BE2C (cell line): ENCODE data around the gene TXN2.

Source experiments
- DNase-seq: peaks from one replicate; pipeline ENCODE4 v3.0.0-alpha.2; 2020
- H3K27me3 ChIP-seq: fragments of 250-450 bp; sonication (Bioruptor Pico); 2 replicates; pipeline ENCODE4 v1.5.1; 2020; ENCODE audit warnings: mild to moderate bottlenecking
- H3K36me3 ChIP-seq: fragments of 250-450 bp; sonication (Bioruptor Pico); 2 replicates; pipeline ENCODE4 v1.5.1; 2020; ENCODE audit warnings: mild to moderate bottlenecking
- H3K4me1 ChIP-seq: fragments of 250-450 bp; sonication (Bioruptor Pico); 2 replicates; pipeline ENCODE4 v1.5.1; 2020
- H3K4me3 ChIP-seq: 2 replicates; pipeline ENCODE4 v1.5.1; 2011; ENCODE audit warnings: low read depth, low read length
- H3K9me3 ChIP-seq: fragments of 250-450 bp; sonication (Bioruptor Pico); 2 replicates; pipeline ENCODE4 v1.5.1; 2020
- CTCF ChIP-seq: IDR thresholded peaks from 2 replicates; pipeline ENCODE4 v1.5.1; 2012; ENCODE audit warnings: mild to moderate bottlenecking, low read depth, low read length

The TXN2 gene

DNA sequence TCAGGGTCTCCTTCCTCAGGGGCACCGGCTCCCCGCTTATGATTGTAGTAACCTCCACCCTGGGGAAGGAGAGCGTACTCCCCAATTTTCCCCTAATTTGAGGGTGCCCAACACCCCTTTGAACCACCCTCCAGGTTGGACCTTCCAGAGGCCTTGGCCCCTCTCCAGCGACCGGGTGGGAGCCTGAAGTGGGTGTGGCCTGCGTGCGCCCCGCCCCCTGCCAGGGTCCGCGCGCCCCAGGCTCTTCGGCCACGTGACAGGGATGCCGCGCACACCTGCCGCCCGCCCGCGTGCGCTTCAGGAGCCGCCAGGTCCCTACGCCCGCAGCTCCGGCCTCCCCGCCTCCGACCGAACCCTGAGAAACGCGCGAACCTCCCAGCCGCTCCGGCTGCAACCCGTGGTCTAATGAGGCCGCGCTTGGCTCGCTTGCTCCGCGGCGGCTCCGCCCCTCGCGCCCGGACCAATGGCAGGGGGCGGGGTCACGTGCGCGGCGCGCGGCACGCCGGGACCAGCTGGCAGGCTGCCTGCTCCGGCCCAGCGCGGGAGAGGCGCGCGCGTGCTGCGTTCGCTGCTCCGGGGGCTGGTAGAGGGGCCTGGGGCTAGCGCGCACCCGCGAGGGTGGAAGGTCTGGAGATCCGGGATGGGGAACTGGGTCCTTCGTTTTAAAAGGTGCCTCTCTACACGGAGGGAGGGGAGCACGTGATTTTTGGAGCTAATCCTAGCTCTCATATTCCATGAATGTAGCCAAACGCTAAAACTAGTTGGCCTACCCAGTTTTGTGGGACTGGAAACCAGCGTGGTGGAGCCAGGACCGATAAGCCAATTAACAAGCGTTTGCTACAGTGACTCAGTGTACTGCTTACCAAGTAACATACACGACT is 25.4 kb upstream of the TXN2 start, which contains the start of gene FOXRED2:
Gene FOXRED2, minus strand, starts transcription at position 404 of the 881 bp plus-strand sequence. CDS start 618 bp downstream, outside the sequence.
- Histone ChIP-seq H3K4me1 (peaks cover 7% of the 10 kb centered on the region), H3K36me3 (peaks cover 48% of the 10 kb centered on the region), H3K9me3 (no peaks in the 10 kb centered on the region; the same call in 1 of the 2 replicates), H3K4me3 (peak within 1 kb of the TSS; percentile 53), H3K27me3 (no peaks in the 10 kb centered on the region)
- peak; percentile 95 for DNase-seq
- no peak for TF ChIP-seq CTCF

GRCh38 chr22:36505998-36506635 is 24.7 kb upstream of the TXN2 start:
- Histone ChIP-seq H3K4me1 (peaks cover 7% of the 10 kb centered on the region), H3K4me3 (peak overlapping the region; percentile 53), H3K9me3 (no peaks in the 10 kb centered on the region; the same call in 1 of the 2 replicates), H3K27me3 (no peaks in the 10 kb centered on the region), H3K36me3 (peaks cover 41% of the 10 kb centered on the region)
- TF ChIP-seq CTCF: no peak
- peak; percentile 19 for DNase-seq

DNA sequence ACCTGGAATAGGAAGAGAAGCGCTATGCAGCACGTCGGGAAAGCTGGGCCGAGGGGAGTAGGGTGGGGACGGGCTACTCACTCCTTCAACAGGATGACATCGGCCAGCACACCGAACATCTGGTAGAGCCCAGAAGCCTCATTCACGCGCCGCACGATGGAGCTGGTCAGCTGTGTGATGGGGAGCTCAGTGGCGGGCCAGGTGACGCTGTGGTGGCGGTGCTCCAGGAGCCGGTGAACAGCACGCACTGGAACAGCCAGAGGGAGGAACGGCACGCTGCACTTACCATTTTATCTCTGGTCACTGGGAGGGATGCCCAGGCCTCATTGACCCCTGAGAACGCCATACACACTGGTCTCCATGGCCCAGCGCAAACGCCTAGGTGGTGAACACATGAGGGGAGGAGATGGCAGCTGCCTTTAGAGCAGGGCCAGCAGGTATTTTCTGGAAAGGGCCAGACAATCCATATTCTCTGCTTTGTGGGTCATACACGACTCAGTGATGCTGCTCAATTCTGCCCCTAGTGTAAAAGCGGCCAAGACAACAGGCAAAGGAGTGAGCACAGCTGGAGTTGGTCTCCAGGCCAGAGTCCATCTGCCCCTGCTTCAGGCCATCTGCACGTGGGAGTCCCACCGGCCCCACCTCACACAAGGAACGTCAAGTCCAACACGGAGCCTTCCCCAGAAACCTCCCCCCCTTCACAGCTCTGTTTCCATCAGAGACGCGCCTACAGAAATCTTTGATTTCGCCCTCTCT is 16.6 kb upstream of the TXN2 start:
- Histone ChIP-seq H3K27me3 (no peaks in the 10 kb centered on the region), H3K9me3 (no peaks in the 10 kb centered on the region), H3K36me3 (peaks cover 34% of the 10 kb centered on the region), H3K4me3 (no peak overlapping the region), H3K4me1 (no peaks in the 10 kb centered on the region)
- DNase-seq: no peak
- peak; percentile 32 for TF ChIP-seq CTCF

DNA sequence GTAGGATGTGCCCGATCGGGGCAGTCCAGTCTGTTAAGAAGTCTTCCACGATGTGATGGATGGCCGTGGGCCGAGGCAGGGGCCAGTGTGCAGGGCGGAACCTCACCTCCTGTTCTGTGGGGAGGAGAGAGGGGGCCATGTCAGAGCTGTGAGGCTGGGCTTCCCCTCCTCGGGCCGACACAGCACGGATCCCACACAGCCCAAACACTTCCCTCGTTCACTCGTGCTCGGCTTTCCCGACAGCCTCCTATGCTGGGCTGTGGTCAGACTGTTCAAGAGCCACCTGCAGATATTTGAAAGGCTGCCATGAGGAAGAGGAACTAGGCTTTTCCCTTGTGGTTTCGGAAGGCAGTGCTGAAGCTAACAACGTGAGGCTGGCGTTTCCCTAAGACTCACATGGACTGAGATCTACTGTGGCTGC is 12.3 kb upstream of the TXN2 start:
- H3K4me3 ChIP-seq: no peak overlapping the region
- H3K9me3 ChIP-seq: no peaks in the 10 kb centered on the region
- no peaks in the 10 kb centered on the region for H3K27me3 ChIP-seq
- no peak for DNase-seq
- no peaks in the 10 kb centered on the region for H3K4me1 ChIP-seq
- peaks cover 40% of the 10 kb centered on the region for H3K36me3 ChIP-seq
- no peak for TF ChIP-seq CTCF

- no peak for TF ChIP-seq CTCF
- no peak overlapping the region for H3K4me3 ChIP-seq
- no peak for DNase-seq
- no peaks in the 10 kb centered on the region for H3K4me1 ChIP-seq
- peaks cover 37% of the 10 kb centered on the region for H3K36me3 ChIP-seq
- H3K27me3 ChIP-seq: no peaks in the 10 kb centered on the region
- no peaks in the 10 kb centered on the region for H3K9me3 ChIP-seq
Measured at GRCh38 chr22:36492109-36492508, 10.7 kb upstream of the TXN2 start.
